Measurements from ENCODE around the gene GALNT2. TPM values are rescaled to one million over a fixed set of nuclear protein-coding genes. Genes with fewer than 3 reads are reported as not detected.
A peak's percentile ranks its signal among the peaks of the same experiment; 100 is the strongest.

The GALNT2 gene
- total RNA-seq, 2 donors from 2014 or later: 47.4 to 67.3 TPM

DNA sequence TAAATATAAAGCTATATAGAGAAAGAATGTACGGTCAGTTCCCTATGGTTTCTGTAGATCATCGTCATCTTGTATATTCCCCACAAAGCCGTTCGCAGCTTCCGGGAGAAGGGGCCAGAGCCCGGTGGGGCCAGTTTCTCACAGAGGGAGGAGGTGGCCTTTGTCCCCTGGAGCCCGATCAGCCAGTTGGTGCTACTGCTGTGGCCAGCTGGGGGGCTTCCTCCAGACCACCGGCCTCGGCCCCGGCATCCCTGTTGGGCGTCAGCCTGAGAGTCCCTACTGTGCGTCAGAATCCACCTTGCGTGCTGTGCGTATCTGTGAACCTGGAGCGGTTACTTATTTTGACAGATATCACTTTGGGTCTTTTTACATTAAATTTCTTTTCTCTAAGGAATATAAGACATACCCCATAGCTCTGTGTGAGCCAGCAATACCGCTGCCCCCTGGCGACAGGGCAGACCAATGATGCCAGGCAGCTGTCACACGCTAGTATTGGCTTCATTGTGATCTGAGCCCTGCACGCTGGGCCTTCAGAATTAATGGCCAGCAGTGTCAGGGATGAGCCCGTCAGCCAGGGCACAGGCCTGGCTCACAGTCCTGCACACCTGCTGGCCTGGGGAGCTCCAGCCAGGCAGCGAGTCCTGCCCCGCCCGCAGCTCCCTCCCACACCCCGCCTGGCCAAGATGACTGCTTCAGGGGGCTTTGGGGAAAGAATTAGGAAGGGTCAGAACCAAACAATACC lies 213.2 kb downstream of the GALNT2 start:
- Histone ChIP-seq H3K4me1 (peaks cover 5% of the 10 kb centered on the region), H3K4me3 (no peak overlapping the region), H3K9ac (ENCODE audit: low read depth in 2 of 2, low read length in 2 of 2) (no peak overlapping the region), H3K27me3 (no peaks in the 10 kb centered on the region), H3K9me3 (no peaks in the 10 kb centered on the region), H3K36me3 (no peaks in the 10 kb centered on the region), H3K27ac (no peak overlapping the region)
- DNase-seq: no peak
- intact Hi-C loops (cut with DNase I): no loop called here
- TF ChIP-seq, protein P1, sequence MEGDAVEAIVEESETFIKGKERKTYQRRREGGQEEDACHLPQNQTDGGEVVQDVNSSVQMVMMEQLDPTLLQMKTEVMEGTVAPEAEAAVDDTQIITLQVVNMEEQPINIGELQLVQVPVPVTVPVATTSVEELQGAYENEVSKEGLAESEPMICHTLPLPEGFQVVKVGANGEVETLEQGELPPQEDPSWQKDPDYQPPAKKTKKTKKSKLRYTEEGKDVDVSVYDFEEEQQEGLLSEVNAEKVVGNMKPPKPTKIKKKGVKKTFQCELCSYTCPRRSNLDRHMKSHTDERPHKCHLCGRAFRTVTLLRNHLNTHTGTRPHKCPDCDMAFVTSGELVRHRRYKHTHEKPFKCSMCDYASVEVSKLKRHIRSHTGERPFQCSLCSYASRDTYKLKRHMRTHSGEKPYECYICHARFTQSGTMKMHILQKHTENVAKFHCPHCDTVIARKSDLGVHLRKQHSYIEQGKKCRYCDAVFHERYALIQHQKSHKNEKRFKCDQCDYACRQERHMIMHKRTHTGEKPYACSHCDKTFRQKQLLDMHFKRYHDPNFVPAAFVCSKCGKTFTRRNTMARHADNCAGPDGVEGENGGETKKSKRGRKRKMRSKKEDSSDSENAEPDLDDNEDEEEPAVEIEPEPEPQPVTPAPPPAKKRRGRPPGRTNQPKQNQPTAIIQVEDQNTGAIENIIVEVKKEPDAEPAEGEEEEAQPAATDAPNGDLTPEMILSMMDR (IDR thresholded peaks at IDR 0.05): no peak

DNA sequence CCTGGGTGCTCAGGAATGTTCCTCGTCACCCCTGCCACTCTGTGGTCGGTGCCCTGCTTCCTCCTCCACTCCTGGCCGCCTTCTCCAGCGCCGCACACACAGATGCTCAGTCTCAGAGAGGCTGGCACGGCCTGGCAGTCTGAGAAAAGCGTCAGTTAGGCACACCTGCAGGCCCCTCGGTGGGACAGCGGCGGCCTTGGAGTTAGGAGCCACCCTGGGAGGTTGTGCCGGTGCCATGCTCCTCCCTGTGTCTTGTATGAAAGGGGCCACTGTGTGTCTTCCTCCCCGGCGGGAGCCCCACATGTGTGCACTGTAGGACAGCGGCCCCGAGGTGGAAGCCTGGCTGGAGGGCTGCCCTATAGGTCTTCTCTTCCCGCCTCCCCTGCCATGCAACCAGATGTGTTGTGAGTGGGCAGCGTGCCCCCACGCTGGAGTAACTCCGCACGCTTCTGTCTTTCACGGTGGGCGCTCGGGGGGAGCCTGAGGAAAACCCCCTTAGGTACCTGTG lies 213.9 kb downstream of the GALNT2 start:
- DNase-seq: no peak
- H3K27ac ChIP-seq: no peak overlapping the region
- H3K4me1 ChIP-seq: peaks cover 5% of the 10 kb centered on the region
- intact Hi-C loops (cut with DNase I): no loop called here
- no peaks in the 10 kb centered on the region for H3K36me3 ChIP-seq
- H3K4me3 ChIP-seq: no peak overlapping the region
- no peaks in the 10 kb centered on the region for H3K9me3 ChIP-seq
- no peaks in the 10 kb centered on the region for H3K27me3 ChIP-seq
- no peak overlapping the region for H3K9ac ChIP-seq (ENCODE audit: low read depth in 2 of 2, low read length in 2 of 2)
- TF ChIP-seq, protein P1 (IDR thresholded peaks at IDR 0.05): no peak

GRCh38 chr1:230281556-230281955 lies 214.5 kb downstream of the GALNT2 start:
- no peak for DNase-seq
- TF ChIP-seq, protein P1 (IDR thresholded peaks at IDR 0.05): no peak
- Histone ChIP-seq H3K9ac (ENCODE audit: low read depth in 2 of 2, low read length in 2 of 2) (no peak overlapping the region), H3K27ac (no peak overlapping the region), H3K27me3 (no peaks in the 10 kb centered on the region), H3K4me3 (no peak overlapping the region), H3K36me3 (no peaks in the 10 kb centered on the region), H3K9me3 (no peaks in the 10 kb centered on the region), H3K4me1 (peaks cover 5% of the 10 kb centered on the region)
- intact Hi-C loops (cut with DNase I): no loop called here

- peak; percentile 86 for DNase-seq
- H3K4me3 ChIP-seq: no peak overlapping the region
- H3K9ac ChIP-seq (ENCODE audit: low read depth in 2 of 2, low read length in 2 of 2): no peak overlapping the region
- H3K36me3 ChIP-seq: no peaks in the 10 kb centered on the region
- intact Hi-C loops (cut with DNase I): no loop called here
- TF ChIP-seq, protein P1 (IDR thresholded peaks at IDR 0.05): no peak
- H3K27ac ChIP-seq: peak overlapping the region; percentile 37
- H3K4me1 ChIP-seq: peaks cover 5% of the 10 kb centered on the region
- H3K9me3 ChIP-seq: no peaks in the 10 kb centered on the region
- H3K27me3 ChIP-seq: no peaks in the 10 kb centered on the region
Observed at GRCh38 chr1:230282157-230282556, 215.1 kb downstream of the GALNT2 start.

DNA sequence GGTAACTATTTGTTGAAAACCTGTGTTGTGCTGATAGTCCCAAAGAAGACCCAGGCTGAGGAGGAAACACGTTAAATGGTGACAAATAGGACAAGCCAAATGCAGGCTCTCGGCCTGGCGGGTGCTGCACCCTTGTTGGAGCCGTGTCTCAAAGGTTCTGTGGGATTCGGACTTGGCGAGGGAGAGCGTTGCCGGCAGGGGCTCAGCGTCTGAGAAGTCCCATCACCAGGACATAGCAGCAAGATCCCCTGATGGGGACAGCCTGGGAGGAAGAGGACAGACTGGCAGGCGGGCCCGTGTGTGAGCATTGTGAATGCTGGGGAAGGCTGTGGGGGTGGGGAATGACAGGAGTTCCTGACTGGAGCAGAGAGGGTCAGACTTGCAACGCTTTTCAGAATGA lies 216.6 kb downstream of the GALNT2 start:
- Histone ChIP-seq H3K9me3 (no peaks in the 10 kb centered on the region), H3K27me3 (no peaks in the 10 kb centered on the region), H3K4me3 (no peak overlapping the region), H3K9ac (ENCODE audit: low read depth in 2 of 2, low read length in 2 of 2) (no peak overlapping the region), H3K4me1 (peaks cover 5% of the 10 kb centered on the region), H3K27ac (no peak overlapping the region), H3K36me3 (no peaks in the 10 kb centered on the region)
- DNase-seq: no peak
- TF ChIP-seq, protein P1 (IDR thresholded peaks at IDR 0.05): no peak
- intact Hi-C loops (cut with DNase I): no loop called here

Data from colonic mucosa (tissue), 4 donors.